ENCODE measurements around the gene ATP1A2.

The ATP1A2 gene

DNA sequence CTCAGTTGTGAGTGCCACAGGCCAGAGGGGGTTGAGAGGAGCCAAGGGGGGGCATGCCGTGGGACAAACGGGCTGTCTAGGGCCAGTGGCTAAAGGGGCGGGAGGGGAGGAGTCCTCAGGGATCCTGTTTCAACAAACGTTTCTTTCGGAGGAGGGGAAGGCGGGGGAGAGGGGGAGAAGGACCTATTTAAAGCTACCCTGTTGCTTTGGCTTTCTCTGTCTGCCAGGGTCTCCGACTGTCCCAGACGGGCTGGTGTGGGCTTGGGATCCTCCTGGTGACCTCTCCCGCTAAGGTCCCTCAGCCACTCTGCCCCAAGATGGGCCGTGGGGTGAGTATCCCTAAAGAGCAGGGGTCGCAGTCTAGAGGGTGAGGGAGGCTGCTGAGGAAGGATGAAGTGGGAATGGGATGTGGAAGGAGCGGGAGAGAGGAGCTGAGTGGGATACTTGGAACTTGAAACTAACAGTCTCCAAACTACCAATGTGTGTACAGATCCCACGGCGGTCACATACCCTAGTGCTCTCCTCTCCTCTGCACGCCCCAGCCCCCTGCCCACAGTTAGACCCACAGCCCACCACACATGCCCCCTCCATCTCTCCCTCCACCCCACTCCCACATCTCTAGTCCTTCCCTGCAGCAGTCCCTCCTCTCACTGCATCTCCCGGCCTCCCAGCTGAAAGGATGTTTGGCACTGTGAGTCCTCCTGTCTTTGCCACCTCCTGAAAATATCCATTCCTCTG is at the start of gene ATP1A2:
ATP1A2 (plus strand) TSS at position 215 of the 738 bp plus-strand sequence; CDS start at position 318, 103 bp downstream.
- DNase-seq: no peak

DNA sequence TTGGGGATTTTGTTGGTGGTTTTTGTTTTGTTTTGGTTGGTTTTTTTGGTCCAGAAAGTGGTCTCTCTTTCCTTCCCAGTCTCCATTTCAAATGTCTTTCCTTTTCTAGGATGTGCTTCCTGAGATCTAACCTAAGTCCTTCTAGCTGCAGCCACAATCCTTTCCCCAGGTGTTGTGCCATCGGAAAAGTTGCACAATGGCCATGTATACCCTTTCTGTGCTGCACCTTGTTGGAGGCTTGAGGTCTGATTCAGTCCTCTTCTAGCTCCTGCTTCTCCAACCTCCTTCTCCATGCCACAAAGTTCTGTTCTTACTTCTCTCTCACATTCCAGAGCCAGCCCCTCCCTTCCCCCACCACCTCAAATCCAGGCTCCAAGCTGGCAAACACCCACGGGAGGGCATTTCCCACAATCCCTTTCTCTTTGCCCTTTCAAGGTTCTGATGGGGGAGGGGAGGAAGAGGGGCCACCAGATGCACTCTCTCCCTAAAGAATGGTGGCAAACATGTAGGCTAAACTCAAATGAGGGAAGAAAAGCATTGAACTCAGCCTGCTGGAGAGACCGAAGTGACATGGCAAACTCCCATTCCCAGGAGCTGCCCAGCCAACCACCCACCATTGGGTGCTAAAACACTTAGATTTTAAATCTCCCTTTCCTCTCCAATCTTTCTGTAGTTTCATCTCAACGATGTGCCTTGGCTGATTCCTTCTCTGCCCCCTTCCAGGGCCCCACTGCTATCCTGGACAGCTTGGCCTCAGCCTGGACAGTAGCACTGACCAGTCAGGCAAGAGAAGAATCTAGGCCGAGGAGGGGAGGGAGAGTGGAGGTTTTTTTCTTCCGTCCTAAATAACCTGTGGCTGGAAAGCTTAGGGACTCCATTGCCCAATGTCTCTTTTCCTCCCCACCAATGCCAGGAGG is 48.5 kb upstream of the ATP1A2 start:
- no peak for DNase-seq

DNA sequence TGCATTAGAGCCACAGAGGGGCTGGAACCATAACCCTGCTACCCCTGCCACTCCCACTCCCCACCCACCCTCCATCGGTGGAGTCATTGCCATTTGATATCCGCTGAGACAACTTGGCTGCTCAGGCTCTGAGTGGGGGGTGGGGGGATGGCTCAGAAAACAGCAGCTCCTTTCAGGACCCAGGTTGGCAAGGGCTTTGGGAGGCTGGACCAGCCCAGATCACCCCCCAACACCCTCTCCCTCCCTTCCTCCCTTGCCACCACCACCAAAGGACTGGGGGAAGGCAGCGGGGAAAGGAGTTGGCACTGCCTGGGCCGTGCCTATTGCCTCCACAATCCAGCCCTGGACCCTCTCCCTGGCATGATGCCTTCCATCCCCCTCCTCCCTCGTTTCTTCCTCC is 47.3 kb upstream of the ATP1A2 start:
- DNase-seq: no peak

DNA sequence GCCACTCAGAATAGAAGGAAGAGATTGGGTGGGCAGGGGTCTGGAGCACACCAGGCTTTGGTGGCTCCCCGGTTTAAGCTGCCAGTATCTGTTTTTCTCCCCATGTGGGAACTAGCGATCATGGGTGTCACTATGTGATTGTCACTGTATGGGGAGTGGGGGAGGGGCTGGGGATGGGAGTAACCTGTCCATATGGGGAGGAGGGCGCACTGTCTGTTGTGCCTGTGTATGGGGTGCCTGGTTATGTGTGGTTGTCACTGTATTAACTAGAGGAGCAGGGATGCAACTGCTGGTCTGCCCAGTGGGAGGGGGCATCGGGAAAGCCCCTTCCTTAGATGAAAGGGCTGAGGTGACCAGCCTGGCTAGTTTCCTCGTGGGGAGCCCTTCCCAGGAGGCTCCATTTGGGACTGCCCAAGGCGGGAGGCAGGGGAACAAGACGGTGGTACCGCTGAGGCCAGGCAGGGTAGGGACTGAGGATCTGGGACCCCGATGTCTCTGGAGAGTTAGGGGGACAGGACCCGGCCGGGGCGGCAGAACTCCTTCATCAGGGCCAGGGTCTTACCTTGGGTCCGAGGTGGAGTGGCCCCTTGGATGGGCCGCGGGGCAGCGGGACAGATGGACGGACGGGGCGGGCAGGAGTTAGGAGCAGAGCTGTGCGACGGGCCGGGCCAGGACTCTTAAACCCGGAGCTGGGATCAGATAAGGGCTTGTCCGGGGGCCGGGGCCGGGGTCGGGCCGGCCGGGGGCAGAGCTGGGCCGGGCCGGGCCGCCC is 45.9 kb upstream of the ATP1A2 start, which contains the start of gene KCNJ10:
KCNJ10 (minus strand) TSS at position 701 of the 772 bp plus-strand sequence. CDS start 27,628 bp downstream, outside the sequence.
- DNase-seq: no peak

DNA sequence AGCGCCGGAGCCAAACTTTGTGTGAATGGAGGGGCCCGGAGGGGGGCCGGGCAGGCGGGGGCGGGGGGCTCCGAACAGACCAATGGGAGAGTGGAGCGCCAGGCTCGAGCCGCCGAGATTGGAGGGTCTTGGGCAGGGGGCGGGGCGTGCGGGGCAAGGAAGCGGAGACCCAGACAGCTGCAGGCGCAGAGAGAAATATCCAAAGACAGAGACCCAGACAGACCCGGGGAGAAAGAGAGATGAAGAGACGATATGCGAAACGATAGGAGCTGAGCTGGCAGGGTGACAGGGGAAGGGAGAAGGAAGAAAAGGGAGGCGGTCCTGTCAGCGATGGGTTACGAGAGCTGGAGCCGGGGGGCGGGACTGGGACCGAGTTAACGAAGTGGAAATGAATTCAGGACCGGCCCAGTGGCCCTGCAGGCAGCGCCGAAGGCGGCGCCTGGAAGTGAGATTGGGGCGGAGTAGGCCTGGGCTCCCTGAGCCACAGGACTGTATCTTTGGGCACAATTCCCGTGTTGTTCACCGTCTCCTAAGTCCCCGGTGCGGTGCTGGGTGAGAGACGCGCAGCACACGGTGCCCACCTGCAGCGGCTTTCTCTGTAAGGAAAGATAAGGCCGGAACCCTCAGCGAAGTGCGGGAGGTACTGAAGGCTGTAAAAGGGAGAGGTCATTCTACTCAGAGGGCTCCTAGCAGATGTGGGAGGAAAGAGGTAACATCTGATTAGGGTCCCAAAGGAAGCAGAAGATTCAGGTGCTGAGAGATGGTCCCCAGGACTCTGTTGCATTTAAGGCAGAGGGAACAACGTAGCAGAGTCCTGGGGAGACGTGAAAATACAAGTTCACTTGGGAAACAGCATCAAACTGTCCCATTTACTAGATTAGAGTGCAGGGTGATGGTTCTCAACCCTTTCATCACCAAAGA is 45.1 kb upstream of the ATP1A2 start:
- peak; percentile 69 to 82 for DNase-seq

DNA sequence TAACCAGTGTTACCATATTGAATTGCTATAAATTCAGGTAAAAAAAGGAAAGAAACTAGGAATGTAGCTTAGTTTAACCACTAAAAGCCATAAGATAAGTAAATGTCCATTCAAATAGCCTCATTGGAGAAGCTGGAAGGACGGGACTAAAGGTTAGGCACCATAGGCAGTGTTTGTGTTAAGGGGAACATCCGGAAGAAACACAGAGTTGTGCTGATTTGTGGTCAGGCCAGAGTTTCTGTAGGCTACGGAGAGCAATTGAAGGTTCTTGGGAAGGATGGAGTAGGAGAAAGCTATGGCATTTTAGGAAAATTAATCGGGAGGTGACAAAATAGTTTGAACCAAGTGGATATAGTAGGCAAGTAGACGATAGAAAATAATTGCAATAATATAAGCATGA is 44.3 kb upstream of the ATP1A2 start:
- DNase-seq: no peak

DNA sequence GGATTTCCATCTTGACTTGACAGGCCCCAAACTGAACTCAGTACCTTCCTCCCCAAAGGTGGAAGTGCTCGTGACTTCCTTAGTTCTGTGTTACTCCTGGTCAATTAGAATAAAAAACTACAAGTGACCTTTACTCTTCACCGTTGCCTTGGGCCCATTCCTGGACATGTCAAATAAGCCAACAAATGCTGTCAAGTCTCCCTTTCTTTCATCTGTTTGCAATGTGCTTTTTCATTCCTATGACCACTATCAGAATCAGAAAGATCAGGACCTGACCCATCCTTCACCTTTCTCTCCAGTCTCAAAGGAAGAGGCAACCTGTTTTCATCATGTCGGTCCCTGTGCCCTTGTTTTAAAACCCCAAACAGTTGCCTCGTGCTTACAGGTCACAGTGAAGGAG is 40.7 kb upstream of the ATP1A2 start:
- no peak for DNase-seq

DNA sequence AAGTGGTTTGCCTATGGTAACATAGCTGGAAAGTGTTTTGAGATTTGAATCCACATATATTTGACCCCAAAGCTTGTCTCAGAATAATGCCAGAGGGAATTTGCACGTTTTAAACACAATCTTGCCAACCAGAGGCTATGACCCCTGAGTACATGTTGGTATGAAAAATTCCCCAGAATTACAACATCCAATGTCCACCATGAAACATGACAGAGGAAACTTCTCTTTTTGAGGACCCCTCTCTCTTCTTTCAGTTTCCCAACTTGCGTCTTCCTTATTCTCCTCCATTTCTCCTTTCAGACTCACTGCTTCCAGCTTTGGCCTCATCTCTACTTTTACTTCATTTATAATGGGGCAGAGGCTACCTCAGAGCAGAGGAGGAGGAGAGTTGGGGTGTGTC is 39.7 kb upstream of the ATP1A2 start:
- DNase-seq: no peak

DNA sequence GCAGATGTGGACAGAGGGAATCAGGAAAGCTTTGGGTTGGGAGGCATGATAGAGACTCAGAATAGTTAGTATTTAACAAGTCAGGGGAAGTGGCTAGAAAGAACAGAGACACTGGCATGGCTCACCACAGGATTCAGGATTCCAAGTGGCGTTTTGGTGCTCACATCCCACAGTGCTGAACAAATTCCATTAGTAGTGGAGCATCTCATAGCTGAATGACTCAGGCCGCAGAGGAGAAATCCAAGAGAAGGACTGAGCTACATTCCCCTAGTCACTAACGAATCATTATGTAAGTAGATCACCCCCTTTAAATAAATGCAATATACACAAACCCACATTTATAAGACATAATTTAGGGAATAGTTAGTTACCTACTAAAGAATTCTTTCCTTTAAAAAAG is 39.3 kb upstream of the ATP1A2 start:
- DNase-seq: no peak

DNA sequence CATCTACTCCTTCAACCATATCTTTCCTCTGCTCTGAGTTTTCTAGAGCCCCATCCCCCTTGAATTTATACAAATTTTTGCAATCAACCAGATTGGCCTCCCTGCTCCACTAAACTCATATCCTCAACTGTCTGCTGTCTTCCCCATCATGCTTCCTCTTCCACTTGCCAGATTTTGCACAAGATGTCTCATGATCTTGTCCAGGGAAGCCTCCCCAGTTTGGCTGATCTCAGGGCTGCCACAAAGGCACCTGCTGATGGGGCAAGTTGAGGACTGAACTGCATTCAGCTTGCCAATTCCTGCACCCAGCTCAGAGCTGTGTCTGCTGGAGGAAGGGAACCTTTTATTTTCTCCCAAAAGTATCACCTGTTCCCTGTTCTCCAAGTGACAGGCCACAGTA is 38.1 kb upstream of the ATP1A2 start:
- DNase-seq: no peak

DNA sequence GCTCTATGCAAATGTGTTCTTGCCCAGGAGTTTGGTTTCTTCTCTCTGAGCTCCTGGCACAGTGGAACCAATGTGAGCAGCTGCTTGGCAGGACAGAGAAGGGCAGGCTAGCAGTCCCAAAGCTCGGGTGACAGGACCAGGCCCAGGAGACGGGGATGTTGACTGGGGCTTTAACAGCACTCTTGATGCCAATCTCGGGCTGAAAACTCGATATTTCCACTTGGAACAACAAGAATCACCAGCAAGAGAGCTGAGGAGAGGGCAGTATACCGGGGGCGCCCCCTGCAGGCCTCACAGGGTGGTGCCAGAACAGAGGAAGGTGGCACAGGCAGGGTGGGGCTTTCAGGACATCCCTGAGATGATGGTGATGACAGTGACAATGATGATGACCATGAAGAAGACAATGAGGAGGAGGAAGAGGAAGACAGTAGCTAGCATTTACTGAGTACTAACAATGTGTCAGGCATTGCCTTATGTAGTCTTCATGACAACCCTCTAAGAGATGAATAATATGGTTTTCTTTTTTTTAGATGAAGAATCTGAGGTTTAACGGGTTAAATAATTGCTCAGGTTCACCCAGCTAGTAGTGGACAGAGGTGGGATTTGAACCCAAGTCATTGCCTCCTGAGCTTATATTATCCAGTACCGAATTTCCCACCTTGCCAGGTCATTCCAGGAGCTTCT is 36.9 kb upstream of the ATP1A2 start:
- peak; percentile 58 to 60 for DNase-seq

DNA sequence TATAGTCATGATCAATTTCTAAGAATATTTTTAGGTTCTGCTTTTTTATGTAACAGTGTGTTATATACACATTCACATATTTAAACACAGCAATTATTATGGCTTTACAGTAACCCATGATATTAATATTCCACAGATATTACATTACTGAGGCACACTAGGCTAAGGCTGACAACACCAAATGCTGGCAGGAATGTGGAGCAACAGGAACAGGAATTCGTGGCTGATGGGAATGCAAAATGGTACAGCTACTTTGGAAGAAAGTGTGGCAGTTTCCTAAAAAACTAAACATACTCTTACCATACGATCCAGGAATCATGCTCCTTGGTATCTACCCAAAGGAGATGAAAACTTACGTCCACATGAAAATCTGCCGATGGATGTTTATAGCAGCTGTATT is 36.1 kb upstream of the ATP1A2 start:
- no peak for DNase-seq

DNA sequence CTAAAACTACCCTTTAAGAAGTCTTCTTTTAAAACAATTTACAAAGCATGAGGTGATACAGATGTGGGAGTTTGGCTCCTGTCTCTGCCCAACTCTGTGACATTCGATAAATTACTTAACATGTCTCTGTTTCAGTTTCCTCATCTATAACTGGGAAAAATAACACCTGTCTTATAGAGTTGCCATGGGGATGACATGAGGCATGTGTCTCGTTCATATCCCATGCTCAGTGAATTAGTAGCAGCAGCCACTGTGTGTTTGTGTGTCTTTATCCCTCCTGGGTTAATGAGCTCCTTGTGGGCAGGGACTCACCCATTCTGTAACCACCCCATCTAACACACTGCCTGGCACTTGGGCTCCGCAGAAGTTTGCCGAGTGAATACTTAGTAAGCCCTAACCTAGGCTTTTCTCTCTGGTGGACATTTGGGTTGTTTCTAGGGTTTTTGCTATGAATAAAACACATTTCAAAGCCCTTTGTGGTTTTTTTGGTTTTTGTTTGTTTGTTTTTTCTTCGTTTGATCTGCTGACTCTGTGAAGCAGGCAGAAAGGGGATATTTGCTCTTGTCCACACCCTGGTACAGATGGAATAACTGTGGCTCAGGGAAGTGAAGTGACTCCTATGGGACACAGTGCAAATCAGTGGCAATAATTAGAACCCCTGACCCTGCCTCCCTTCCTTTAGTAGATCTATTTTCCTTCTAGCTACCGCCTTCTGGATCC is 35.0 kb upstream of the ATP1A2 start:
- DNase-seq: no peak

DNA sequence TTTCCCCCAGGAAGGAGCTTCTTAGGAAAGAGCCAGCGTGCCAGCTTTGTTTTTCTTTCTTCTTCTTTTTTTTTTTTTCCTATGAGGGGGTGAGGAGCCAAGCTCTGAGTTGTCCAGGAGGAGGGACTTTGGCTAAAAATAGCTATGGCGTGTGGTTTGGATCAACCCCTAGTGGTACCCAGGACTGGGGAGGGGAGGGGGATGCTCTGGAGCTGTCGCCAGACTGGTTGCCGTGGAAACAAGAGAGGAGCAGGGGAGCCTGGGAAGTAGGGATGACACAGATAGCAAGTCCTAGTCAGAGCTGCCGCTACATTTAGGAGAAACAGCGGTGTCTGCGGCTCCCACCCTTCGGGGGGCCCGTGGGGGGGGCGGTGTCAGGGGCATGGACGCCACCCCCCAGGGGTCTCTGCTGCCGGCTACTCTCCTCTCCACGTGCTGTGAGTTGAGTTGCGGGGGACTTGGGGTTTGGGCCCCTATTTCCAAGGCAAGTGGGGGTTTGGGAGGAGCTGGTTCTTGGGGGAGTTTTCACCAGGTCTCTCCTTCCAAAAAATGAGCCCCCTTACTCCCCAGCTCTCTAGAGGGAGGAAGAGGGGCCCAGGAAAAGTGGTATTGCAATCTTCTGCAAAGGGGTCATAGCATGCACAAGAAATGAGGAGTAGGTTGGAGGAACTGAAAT is 34.2 kb upstream of the ATP1A2 start, which contains the start of gene KCNJ9:
KCNJ9 (plus strand) TSS at position 278 of the 676 bp plus-strand sequence. CDS start 2,493 bp downstream, outside the sequence.
- DNase-seq: no peak

DNA sequence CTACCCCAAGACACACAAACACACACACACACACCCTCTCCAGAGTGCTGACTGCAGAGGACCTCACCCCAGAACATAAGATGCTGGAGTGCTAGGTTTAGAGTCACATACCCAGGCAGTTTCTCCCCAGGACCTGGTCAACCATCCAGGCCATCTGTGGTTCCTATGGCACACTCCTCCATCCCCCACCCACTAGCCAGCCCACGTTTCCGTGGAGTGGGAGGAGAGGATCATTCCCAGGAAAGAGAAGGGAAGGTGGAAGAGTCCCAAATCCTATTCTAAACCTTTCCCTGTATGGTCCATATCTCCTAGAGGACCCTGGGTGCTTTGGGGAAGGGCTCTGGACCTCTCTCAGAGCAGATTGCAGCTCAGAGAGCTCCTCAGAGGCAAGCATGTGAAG is 33.1 kb upstream of the ATP1A2 start:
- DNase-seq: no peak

DNA sequence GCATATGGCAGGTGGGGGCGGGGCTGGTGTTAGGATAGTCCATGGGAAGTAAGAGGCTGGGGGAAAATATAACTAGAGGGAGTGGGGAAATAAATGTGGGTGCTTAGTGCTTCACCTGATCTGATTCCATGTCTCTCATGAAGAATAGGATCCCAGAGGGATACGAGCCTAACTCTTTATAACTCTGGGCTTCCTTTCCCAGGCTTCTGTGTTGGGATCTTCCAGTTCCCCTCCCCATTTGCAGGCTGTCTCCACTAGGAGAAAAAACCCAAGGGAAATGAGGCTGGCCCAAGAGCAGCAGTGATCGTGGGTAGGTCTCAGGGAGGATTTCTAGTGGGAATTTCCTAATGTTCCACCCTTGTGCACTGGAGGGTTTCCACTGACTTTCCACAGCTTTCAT is 32.6 kb upstream of the ATP1A2 start:
- no peak for DNase-seq

DNA sequence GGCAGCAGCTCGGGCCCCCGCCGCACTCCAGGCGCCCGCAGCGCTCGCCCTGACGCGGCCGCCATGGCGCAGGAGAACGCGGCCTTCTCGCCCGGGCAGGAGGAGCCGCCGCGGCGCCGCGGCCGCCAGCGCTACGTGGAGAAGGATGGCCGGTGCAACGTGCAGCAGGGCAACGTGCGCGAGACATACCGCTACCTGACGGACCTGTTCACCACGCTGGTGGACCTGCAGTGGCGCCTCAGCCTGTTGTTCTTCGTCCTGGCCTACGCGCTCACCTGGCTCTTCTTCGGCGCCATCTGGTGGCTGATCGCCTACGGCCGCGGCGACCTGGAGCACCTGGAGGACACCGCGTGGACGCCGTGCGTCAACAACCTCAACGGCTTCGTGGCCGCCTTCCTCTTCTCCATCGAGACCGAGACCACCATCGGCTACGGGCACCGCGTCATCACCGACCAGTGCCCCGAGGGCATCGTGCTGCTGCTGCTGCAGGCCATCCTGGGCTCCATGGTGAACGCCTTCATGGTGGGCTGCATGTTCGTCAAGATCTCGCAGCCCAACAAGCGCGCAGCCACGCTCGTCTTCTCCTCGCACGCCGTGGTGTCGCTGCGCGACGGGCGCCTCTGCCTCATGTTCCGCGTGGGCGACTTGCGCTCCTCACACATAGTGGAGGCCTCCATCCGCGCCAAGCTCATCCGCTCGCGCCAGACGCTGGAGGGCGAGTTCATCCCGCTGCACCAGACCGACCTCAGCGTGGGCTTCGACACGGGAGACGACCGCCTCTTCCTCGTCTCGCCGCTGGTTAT is 31.4 kb upstream of the ATP1A2 start:
- peak; percentile 75 to 81 for DNase-seq

DNA sequence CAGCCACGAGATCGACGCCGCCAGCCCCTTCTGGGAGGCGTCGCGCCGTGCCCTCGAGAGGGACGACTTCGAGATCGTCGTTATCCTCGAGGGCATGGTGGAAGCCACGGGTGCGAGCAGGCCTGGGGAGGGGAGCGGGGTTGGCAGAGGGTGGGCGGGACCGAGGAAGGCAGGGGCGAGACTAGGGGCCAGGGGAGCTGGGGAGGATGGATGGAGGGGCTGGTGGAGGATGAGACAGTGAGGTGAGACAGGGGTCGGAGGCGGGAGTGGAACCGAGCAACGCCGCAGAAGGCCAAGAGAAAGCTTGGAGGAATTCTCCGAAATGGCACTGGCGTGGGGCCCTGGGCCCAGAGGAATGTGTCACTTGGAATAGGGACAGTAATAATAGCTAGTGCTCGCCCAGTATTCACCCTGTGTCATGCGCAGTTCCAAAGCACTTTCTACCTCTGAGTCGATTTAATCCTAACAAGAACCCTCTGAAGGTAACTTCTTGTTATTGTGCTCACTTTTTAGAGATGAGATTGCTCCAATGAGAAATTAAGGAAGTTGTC is 30.7 kb upstream of the ATP1A2 start:
- no peak for DNase-seq

Measured in CD4-positive, alpha-beta T cell treated with Interleukin-1 beta for 1 hour (primary cell).